GM18502 (cell line): Measurements from ENCODE around the gene ATG9A.
A peak's percentile ranks its signal among the peaks of the same experiment; 100 is the strongest.
"Not testable (repeated sequence)": the region's sequence is repeated elsewhere in the genome, so short reads cannot be mapped to it uniquely, and the experiment has no call there.

ENCODE experiments used
- ATAC-seq: cut with Tn5 transposase; IDR thresholded peaks from one replicate; pipeline ENCODE4 v1.9.1; 2021; ENCODE audit warnings: mild to moderate bottlenecking; ENCODE audit not compliant: unreplicated experiment, poor library complexity

The ATG9A gene, protein sequence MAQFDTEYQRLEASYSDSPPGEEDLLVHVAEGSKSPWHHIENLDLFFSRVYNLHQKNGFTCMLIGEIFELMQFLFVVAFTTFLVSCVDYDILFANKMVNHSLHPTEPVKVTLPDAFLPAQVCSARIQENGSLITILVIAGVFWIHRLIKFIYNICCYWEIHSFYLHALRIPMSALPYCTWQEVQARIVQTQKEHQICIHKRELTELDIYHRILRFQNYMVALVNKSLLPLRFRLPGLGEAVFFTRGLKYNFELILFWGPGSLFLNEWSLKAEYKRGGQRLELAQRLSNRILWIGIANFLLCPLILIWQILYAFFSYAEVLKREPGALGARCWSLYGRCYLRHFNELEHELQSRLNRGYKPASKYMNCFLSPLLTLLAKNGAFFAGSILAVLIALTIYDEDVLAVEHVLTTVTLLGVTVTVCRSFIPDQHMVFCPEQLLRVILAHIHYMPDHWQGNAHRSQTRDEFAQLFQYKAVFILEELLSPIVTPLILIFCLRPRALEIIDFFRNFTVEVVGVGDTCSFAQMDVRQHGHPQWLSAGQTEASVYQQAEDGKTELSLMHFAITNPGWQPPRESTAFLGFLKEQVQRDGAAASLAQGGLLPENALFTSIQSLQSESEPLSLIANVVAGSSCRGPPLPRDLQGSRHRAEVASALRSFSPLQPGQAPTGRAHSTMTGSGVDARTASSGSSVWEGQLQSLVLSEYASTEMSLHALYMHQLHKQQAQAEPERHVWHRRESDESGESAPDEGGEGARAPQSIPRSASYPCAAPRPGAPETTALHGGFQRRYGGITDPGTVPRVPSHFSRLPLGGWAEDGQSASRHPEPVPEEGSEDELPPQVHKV

DNA sequence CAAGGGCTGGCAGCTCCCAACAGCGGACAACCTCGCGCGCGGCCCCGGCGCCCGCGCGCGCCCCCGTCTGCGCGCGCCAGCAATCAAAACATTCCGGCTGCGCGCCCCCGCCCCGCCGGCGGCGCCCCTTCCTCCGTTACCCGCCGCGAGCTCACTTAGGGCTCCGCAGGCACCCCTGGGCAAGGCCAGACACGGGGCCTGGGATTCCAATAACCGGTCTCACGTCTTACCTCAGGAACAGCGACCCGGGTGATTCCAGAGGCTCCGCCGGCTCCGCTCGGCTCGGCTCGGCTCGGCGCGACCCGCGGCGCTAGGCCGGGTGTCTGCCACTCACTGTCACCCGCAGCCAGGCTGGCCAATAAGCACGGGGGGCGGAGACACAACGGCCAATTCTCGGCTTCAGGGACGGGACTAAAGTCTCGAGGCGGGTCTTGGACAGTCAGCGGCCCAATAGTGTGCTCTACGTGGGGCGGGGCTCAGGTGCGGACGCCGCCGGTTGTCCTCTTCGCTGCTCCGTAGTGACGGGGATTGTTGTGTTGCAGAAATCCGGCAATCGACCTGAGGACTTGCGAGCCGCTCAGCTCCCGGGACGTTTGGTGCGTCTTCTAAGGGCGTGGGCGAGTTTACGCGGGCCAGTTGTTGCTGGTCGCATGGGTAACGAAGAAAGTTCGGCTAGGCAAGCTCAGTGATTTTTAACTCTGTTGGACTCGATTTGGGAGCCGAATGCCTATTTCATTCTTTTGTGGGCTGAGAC, at the start of gene ATG9A, which contains the start of gene ANKZF1:
TSS of gene ATG9A (minus strand) at position 332 of the 754 bp plus-strand sequence. CDS start 1,612 bp downstream, outside the sequence.
TSS of gene ANKZF1 (plus strand) at position 502 of the 754 bp plus-strand sequence. CDS start 452 bp downstream, outside the sequence.
- peak; percentile 97 for ATAC-seq

DNA sequence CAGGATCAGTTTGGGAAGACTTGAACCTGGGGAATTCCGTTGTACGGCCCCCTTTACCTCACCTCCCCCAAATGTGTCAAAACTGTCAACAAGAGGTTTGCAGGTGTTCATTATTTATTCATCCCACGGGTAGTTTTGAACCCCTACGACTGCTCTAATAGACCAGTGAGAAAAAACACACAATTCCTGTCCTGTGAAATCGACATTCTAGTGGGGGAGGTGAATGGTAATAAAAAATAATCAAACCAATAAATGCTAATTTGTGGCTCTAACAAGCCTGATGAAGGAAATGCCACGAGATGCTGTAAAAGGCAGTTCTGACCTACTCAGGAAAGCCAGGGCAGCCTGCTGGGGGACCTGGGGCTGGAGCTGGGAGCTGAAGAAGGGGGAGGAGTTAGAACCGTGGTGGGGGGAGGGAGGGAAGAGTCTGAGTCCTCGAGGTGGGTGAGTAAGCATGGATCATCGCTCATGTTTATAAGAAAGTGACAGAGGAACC, 49.3 kb upstream of the ATG9A start:
- no peak for ATAC-seq

DNA sequence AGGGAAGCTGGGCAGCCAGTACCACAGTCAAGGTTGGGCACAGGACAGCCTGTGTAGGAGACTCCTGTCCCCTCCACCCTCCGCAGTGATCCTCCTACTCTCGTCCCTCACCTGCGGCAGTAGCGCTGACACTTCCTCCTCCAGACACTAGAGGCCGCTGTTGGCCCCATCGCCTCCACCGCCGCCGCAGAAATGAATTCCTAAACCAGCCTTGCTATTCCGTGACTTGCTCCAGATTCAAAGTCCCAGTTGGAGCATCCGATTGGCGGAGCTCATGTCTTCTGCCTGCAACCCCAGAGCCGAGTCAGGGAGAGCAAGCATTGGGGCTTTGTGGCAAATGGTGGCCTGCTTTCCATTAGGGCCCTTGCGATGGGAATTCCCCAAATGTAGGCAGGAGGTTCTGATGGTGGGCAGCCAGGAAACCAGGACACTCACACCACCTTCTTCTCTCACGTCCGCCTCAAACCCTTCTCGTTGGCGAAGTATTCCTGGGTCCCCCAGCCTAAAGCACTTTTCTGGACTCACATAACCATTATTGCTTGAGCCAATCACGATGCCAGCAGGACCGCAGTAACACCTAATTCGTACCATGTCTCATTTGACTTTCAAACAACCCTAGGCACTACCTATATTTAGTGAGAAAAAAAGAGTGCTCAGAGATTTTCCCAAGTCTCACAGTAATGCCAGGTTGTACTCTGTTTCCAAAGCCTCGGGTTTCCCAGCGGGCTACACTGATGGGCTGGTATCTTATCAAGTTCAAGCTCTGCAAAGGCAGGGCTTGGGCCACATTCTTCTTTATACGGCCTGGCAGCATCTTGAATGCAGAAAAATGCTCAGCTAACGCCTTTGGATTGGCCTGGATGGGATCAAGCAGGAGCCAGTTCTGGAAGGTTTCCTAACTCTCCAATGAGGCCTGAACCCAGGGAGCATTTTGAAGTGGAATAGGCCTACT, 48.5 kb upstream of the ATG9A start:
- no peak for ATAC-seq

DNA sequence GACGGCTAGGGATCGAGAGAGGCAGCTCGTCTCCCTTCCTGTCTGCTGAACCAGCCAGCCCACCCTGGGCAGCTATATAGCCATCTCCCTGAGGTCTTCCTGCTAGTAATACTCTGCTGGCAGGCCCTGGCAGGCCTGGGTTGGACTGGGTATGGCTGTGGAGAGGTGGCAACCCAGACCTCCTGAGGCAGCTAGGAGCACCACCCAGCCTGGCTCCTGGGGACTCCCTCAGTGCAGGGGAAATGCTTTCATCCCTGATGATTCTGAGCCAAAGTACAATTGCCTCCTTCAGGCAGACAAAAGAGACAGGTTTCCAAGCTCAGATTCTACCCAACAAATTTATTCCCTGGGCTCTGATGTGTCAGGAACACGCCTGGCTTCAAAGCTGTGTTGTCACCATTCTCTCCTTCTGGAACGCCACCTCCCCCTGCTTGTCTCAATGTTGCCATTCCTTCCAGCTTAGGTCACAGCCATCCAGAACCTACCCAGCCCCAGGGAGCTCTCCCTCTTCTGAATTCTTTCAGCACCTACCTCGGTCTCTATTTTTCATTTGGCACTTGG, 45.0 kb upstream of the ATG9A start:
- no peak for ATAC-seq

DNA sequence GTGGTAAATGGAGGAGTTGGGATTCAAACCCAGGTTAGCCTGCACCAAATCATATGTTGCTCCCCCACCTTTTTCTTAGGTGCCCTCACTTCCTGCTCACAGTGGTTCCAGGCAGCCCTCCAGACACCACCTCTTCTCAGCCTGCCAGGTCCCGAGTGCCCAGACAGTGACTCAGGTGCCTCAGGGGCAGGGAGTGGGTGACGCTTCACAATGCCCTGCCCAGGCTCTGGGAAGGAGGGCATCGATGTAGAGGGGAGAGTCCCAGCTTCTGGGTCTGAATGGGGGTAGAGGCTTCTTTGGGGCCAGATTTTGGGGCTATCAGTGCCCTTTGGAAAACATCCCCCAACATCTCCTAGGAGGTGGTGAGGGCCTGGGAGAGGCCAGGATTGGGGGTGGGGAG, 44.5 kb upstream of the ATG9A start:
- ATAC-seq = no peak

DNA sequence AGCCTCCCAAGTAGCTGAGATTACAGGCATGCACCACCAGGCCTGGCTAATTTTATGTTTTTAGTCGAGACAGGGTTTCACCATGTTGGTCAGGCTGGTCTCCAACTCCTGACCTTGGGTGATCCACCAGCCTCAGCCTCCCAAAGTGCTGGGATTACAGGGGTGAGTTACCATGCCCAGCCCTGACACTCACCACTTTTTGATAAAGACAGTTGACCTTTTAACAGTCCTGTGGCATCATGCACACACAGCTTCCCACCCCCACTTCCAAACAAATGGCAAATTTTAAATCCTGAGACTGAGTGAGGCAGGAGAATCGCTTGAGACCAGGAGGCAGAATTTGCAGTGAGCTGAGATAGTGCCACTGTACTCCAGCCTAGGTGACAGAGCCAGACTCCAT, 43.6 kb upstream of the ATG9A start:
- ATAC-seq = no peak

DNA sequence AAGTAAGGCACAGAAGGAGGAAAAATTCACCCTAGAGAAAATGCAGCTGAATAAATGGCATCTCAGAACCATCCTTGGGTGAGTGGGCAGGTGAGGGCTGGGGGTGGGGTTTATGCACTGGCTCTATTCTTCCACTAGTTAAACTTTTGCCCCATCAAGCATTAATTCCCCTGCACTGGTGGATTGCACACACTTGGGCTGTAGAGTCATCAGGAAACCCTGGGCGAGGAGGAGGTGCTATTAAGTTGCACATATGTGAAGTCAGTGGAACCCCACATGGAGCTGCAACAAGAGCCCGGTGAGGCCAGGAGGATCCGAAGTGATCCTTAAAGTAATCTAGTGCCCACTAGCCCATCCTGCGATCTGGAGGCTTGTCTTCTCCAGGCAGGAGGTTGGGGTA, 42.9 kb upstream of the ATG9A start:
- no peak for ATAC-seq

DNA sequence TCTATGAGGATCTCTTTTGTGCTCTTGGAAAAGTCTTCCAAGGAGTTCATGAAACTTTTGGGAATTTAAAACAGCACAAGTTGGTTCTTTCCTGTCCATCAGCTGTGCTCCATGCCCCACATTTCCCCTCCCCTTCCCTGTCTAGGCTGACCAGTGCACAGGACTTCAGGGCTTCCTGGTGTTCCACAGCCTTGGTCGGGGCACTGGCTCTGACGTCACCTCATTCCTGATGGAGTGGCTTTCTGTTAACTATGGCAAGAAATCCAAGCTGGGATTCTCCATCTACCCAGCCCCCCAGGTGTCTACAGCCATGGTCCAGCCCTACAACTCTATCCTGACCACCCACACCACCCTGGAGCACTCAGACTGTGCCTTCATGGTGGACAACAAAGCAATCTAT, 41.6 kb upstream of the ATG9A start:
- no peak for ATAC-seq

DNA sequence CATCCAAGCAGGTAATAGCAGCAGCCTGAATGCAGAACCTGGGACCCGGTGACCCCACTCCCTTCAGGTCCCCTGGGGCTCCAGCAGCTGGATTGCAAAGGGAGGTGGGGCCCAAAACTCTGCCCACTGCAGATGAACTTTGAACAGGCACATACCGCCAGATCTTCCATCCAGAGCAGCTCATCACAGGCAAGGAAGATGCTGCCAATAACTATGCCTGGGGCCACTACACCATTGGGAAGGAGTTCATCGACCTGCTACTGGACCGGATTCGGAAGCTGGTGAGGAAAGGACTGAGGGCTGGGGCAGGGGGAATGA, 40.6 kb upstream of the ATG9A start:
- no peak for ATAC-seq

DNA sequence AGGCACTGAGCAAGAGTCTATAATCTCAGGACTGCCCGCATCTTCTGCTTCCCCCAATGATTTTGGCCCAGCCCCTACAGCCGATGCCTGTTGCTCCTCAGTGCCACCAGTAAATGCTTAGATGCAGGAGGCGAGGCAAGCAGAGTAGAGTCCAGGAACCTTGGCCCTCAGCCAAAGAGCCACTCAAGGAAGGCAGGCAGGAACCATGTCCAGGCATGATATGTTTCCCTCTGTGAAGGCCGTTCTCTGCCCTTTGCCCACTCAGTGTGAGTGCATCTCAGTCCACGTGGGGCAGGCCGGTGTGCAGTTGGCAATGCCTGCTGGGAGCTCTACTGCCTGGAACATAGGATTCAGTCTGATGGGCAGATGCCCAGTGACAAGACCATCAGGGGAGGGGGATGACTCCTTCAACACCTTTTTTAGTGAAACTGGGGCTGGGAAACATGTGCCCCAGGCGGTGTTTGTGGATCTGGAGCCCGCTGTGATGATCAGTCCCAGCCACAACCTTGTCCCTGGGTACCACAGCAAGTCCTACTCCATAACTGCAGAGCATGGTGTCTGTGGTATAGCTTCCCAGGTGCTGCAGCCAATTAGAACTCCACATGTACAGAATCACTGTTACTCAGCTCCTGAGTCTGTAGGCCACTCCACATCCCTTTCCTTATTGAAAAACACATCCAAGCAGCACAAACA, 40.1 kb upstream of the ATG9A start:
- ATAC-seq = no peak

DNA sequence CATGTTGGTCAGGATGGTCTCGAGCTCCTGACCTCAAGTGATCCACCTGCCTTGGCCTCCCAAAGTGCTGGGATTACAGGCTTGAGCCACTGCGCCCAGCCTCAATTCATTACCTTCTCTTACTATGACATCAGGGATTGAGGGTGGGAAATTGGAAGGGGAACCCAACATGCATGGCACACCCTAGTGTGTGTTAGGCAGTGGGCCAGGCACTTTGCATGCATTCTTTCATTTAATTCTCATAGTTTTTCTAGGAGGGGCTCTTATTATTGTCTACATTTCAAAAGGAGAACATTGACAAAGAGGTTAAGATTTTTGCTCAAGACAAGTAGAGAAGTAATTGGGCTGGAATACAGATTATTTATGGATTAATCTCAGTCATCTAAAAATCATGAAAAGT, 38.9 kb upstream of the ATG9A start:
- no peak for ATAC-seq

DNA sequence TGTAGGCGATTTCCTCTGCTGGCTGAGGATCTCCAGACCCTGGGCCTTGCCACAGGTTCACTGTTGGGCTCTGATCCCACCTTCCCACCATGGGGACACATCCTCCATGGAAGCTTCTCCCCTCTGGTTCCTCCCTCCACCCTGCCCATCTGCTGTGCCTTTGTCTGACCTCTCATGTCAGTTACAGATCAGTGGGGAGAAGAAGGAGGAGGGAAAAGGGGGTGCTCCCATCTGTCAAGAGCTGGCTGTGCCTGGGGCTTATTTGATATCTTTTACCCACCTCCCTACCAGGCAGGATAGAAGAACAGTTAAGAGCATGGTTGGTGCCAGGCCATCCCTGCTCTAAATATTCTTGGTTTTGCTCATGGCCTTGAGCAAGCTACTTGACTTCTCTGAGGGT, 37.5 kb upstream of the ATG9A start:
- no peak for ATAC-seq

DNA sequence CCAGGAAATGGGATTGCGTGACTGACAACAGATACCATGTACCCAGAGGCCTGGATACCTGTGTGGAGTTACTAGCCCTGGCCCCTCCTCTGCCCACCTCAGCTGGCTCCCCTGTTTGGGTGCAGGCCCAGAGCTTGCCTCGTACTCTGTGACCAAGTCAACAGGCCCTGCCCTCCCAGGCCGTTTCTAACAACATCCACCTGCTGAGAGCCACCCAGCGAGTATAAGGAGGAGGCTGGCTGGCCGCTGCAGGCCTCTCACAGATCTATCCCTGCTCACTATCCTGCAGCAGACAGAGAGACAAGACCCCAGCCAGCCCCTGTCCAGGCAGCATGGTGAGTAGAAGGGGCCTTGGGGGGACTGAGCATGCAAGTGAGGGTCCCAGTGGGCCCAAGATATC, 36.8 kb upstream of the ATG9A start:
- no peak for ATAC-seq

DNA sequence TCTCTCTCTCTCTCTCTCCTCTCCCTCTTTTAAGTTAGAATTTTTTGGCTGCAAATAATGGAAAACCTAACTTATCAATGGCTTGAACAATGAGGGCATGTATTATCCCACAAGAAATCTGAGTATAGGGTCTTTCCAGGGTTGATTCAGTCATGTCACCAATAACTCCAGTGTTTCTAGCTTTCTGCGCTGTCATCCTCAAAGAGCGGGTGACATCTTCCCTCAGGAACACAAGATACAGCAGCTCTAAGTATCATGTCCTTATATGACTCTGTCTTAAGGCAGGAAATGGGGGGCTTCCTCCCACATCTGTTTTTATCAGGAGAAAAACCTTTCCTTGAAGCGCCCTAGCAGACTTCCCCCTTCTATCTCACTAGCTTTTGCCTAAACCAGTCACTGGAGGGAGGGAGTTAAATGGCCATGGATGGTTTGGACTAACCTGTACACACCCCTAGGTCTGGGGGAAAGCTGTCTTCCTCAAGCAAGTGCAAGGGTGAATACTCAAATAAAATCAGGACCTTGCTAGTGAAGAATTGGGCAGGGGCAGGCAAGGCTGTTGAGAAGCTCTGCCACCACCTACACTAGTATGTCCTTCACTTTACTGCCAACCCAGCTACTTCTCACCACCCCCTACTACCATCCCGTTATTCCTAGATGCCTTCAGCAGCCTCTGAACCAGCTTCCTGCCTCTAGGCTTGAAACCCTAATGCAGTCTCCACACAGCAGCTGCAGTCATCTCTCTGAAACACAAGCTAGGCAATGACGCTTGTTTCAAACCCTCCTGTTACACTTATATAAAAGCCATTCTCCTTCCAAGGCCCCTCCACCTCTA, 31.8 kb upstream of the ATG9A start:
- ATAC-seq = no peak

DNA sequence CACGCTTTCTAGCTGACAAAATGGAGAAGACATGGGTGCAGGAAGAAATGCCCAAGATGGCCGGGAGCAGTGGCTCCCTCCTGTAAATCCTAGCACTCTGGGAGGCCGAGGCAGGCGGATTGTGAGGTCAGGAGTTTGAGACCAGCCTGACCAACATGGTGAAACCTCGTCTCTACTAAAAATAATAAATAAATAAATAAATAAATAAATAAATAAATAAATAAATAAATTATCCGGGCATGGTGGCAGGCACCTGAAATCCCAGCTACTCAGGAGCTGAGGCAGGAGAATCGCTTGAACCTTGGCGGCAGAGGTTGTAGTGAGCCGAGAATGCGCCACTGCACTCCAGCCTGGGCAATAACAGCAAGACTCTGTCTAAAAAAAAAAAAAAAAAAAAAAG, 29.5 kb upstream of the ATG9A start:
- ATAC-seq = not testable (repeated sequence)

DNA sequence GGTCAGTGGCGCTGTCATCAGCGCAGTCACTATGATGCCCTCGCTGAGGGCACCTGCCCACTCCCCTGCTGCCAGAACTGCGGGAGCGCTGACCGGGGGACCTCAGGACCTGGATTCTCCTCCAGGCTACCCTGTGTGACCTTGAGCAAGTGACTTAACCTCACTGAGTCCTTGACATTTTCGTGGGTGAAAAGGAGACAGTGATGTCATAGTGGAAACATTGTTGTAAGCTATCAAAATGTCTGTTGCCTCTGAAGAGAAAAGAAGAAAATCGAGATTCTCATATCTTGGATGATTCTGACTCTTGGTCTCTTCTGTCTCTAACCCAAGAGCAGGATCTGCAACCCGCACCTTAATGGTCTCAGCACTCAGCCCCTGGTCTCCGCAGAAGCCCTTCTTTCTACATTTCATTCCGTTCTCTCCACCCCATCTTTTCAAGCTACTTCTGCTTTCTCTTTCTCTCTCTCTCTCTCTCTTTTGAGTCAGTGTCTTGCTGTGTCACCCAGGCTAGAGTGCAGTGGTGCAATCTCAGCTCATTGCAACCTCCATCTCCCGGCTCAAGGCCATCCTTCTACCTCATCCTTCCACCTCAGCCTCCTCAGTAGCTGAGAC, 25.3 kb upstream of the ATG9A start:
- peak; percentile 30 for ATAC-seq
